HCT116 (cell line): ENCODE results near the gene GLYATL3. TPM values are rescaled to one million over a fixed set of nuclear protein-coding genes. Genes with fewer than 3 reads are reported as not detected.
A peak's percentile ranks its signal among the peaks of the same experiment; 100 is the strongest.

Experiments
- ATAC-seq: fragments of 200-7000 bp; cut with Tn5 transposase; 2 replicates; pipeline ENCODE4 v1.9.1; 2020; ENCODE audit warnings: mild to moderate bottlenecking, moderate library complexity
- BruUV-seq: library from RNA; stranded (reverse); fragments of 400-500 nt; replicated peaks from 2 replicates; lab custom pipeline; 2021; lab: Mats Ljungman, UMichigan
- CTCF ChIA-PET: fragments of 300-600 bp; sonication (Branson Sonifier 250); formaldehyde crosslinking; loops from one replicate; lab custom pipeline; 2021; ENCODE audit warnings: antibody characterized with exemption; lab: Charles Lee
- POLR2A ChIA-PET: fragments of 300-600, 350-600 bp; sonication (Branson Sonifier 250); formaldehyde crosslinking; loops from one replicate; lab custom pipeline; 2021; ENCODE audit warnings: antibody characterized with exemption; lab: Charles Lee
- RAD21 ChIA-PET, 2 experiments: fragments of 300-600 bp; sonication (Branson Sonifier 250); formaldehyde crosslinking; loops; one replicate each; lab custom pipeline; 2023; ENCODE audit warnings: low total read pairs in 2 of 2; ENCODE audit not compliant: uncharacterized antibody in 2 of 2, unreplicated experiment in 2 of 2, low non-redundant PET in 1 of 2; lab: Charles Lee
- DNase-seq: peaks from one replicate; pipeline ENCODE4 v3.0.0-alpha.2; 2010; ENCODE audit warnings: low read depth, low spot score
- H2AFZ ChIP-seq: fragments of 200-600 bp; shearing (Covaris generic), sonication (generic); 2 replicates; pipeline ENCODE4 v1.6.1; 2017; ENCODE audit warnings: low read depth, mixed run types, mixed read lengths, antibody characterized with exemption, low read length; ENCODE audit not compliant: poor library complexity, severe bottlenecking
- H3K27ac ChIP-seq: 2 replicates; pipeline ENCODE4 v1.5.1; 2012; ENCODE audit warnings: low read depth, low read length
- H3K27me3 ChIP-seq: fragments of 200-600 bp; sonication (generic); 2 replicates; pipeline ENCODE4 v1.6.1; 2016; ENCODE audit warnings: mixed run types, low read length, mixed read lengths; ENCODE audit not compliant: insufficient read depth
- H3K36me3 ChIP-seq, 2 experiments: fragments of 200-500 bp in 1 of 2; fragments of 200-600 bp in 1 of 2; sonication (Bioruptor generic) in 1 of 2; sonication (generic) in 1 of 2; 2 replicates each; pipeline versions ENCODE4 v1.5.1 to v1.6.1; 2014 to 2016; ENCODE audit warnings: low read length in 2 of 2, inconsistent platforms in 1 of 2, mixed read lengths in 1 of 2, mixed run types in 1 of 2; ENCODE audit not compliant: insufficient read depth in 2 of 2, control insufficient read depth in 1 of 2
- H3K4me1 ChIP-seq, 2 experiments: fragments of 200-600 bp in 1 of 2; sonication (generic) in 1 of 2; 2 replicates each; pipeline versions ENCODE4 v1.5.1 to v1.6.1; 2012 to 2017; ENCODE audit warnings: low read length in 2 of 2, inconsistent platforms in 1 of 2, mild to moderate bottlenecking in 1 of 2, mixed read lengths in 1 of 2, mixed run types in 1 of 2, moderate library complexity in 1 of 2; ENCODE audit not compliant: insufficient read depth in 2 of 2, control insufficient read depth in 1 of 2
- H3K4me2 ChIP-seq: fragments of 200-600 bp; sonication (generic); 2 replicates; pipeline ENCODE4 v1.6.1; 2017; ENCODE audit warnings: mixed run types, low read length, mixed read lengths
- H3K4me3 ChIP-seq, 2 experiments: fragments of 200-600 bp in 1 of 2; sonication (generic) in 1 of 2; replicated peaks in 1 of 2; 2 replicates each; pipeline ENCODE4 v1.5.1; 2011 to 2016; ENCODE audit warnings: low read length in 2 of 2, control low read depth in 1 of 2, low read depth in 1 of 2, mild to moderate bottlenecking in 1 of 2, mixed read lengths in 1 of 2, mixed run types in 1 of 2
- H3K79me2 ChIP-seq: fragments of 200-600 bp; sonication (generic); 2 replicates; pipeline ENCODE4 v1.6.1; 2017; ENCODE audit warnings: mild to moderate bottlenecking, mixed run types, low read length, moderate library complexity, mixed read lengths; ENCODE audit not compliant: insufficient read depth
- H3K9ac ChIP-seq: fragments of 200-600 bp; sonication (generic); 2 replicates; pipeline ENCODE4 v1.6.1; 2016; ENCODE audit warnings: low read length, mixed read lengths
- H3K9me2 ChIP-seq: fragments of 200-600 bp; sonication (generic), shearing (Covaris generic); 2 replicates; pipeline ENCODE4 v1.6.1; 2017; ENCODE audit warnings: mixed run types, mild to moderate bottlenecking, moderate library complexity; ENCODE audit not compliant: insufficient read depth
- H3K9me3 ChIP-seq, 2 experiments: fragments of 200-500 bp in 1 of 2; fragments of 200-600 bp in 1 of 2; sonication (Bioruptor generic) in 1 of 2; sonication (generic) in 1 of 2; 2 replicates each; pipeline ENCODE4 v1.6.1; 2014 to 2017; ENCODE audit warnings: low read length in 2 of 2, mixed read lengths in 2 of 2, inconsistent platforms in 1 of 2, low read depth in 1 of 2, mild to moderate bottlenecking in 1 of 2, mixed run types in 1 of 2, moderate library complexity in 1 of 2; ENCODE audit not compliant: control insufficient read depth in 1 of 2, insufficient read depth in 1 of 2
- H4K20me1 ChIP-seq: fragments of 200-600 bp; sonication (generic), shearing (Covaris generic); 2 replicates; pipeline ENCODE4 v1.6.1; 2017; ENCODE audit warnings: mixed run types, mild to moderate bottlenecking, moderate library complexity; ENCODE audit not compliant: insufficient read depth
- CBX3 ChIP-seq: IDR thresholded peaks from 2 replicates; pipeline ENCODE4 v1.6.1; 2012; ENCODE audit warnings: low read depth
- CEBPB ChIP-seq: IDR thresholded peaks from 2 replicates; pipeline ENCODE4 v1.6.1; 2012; ENCODE audit warnings: low read depth
- CTCF ChIP-seq, 3 experiments: fragments of 200-600 bp in 1 of 3; sonication (generic) in 1 of 3; IDR thresholded peaks in 2 of 3; conservative IDR thresholded peaks in 1 of 3; 2 replicates each; pipeline ENCODE4 v1.5.1; 2012 to 2017; ENCODE audit warnings: low read depth in 2 of 3, low read length in 2 of 3, antibody characterized with exemption in 1 of 3, borderline replicate concordance in 1 of 3, control low read depth in 1 of 3, mild to moderate bottlenecking in 1 of 3, mixed read lengths in 1 of 3, mixed run types in 1 of 3, moderate library complexity in 1 of 3; ENCODE audit not compliant: insufficient read depth in 1 of 3
- EZH2phosphoT487 ChIP-seq: fragments of 200-600 bp; IDR thresholded peaks from 2 replicates; pipeline ENCODE4 v1.6.1; 2018; ENCODE audit warnings: antibody characterized with exemption, borderline replicate concordance
- JUND ChIP-seq: IDR thresholded peaks from 2 replicates; pipeline ENCODE4 v1.6.1; 2012
- RAD21 ChIP-seq: IDR thresholded peaks from 2 replicates; pipeline ENCODE4 v1.6.1; 2012; ENCODE audit warnings: low read depth, mild to moderate bottlenecking
- YY1 ChIP-seq: IDR thresholded peaks from 2 replicates; pipeline ENCODE4 v1.6.1; 2011; ENCODE audit warnings: low read length, low read depth, moderate library complexity, mild to moderate bottlenecking; ENCODE audit not compliant: insufficient replicate concordance; ENCODE audit errors: extremely low read depth
- ZNF274 ChIP-seq: fragments of 200-500 bp; sonication (Bioruptor generic); IDR thresholded peaks from 2 replicates; pipeline ENCODE4 v1.6.1; 2014; ENCODE audit warnings: mild to moderate bottlenecking, low read depth, low read length, inconsistent platforms
- intact Hi-C: fragments of 100-400 bp; cut with micrococcal nuclease; formaldehyde crosslinking; loops from 2 replicates; pipeline ENCODE4 v1.10.0; 2022
- total RNA-seq: library from RNA; stranded (reverse); gene quantifications from one replicate; pipeline ENCODE4 v1.2.1, GENCODE V29; 2021; ENCODE audit not compliant: unreplicated experiment

Gene GLYATL3
- total RNA-seq, 1 experiment from 2014 or later: not detected

DNA sequence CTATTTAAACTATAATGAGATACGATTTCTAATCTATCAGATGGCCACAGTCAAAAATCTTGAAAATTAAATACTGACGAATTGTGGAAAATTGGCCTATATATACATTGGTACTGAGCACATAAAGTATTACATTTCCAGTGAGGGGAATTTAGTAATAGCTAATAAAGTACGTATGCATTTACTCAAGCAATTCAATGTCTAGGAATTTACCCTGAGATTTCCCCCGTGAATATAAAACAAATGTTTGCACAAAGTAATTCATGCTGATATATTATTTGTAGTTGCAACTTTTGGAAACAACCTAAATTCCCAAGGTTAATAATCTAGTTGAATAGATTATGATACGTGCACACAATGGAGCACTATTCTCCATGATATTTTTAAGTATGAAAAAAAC is 36.1 kb downstream of the GLYATL3 start:
- H2AFZ ChIP-seq: no peak overlapping the region
- no peak overlapping the region for H3K4me3 ChIP-seq
- no peaks in the 10 kb centered on the region for H3K36me3 ChIP-seq
- H3K27me3 ChIP-seq: no peaks in the 10 kb centered on the region
- H3K9me2 ChIP-seq: no peaks in the 10 kb centered on the region
- H3K9me3 ChIP-seq: no peaks in the 10 kb centered on the region
- H3K9ac ChIP-seq: no peak overlapping the region
- H3K27ac ChIP-seq: no peak overlapping the region
- ATAC-seq: no peak
- H3K79me2 ChIP-seq: no peaks in the 10 kb centered on the region
- no peak overlapping the region for H3K4me2 ChIP-seq
- TF ChIP-seq RAD21: no peak
- no peak for TF ChIP-seq YY1
- no peak for TF ChIP-seq EZH2phosphoT487
- TF ChIP-seq CBX3: no peak
- no peak for TF ChIP-seq ZNF274
- TF ChIP-seq JUND: no peak
- TF ChIP-seq, all 23 proteins: peak for 0
- intact Hi-C loops: no loop called here
- CTCF ChIA-PET: interaction anchor here (1.3 kb wide), 1 partner anchor 13 kb away, joined by 3 read pairs; no protein-coding TSS in a partner anchor
- H4K20me1 ChIP-seq: no peaks in the 10 kb centered on the region
- POLR2A ChIA-PET: no interaction called here
- RAD21 ChIA-PET: no interaction called here
- no TSS peak for BruUV-seq
- H3K4me1 ChIP-seq: peaks cover 4 to 10% of the 10 kb centered on the region in 2 experiments
- DNase-seq: no peak

DNA sequence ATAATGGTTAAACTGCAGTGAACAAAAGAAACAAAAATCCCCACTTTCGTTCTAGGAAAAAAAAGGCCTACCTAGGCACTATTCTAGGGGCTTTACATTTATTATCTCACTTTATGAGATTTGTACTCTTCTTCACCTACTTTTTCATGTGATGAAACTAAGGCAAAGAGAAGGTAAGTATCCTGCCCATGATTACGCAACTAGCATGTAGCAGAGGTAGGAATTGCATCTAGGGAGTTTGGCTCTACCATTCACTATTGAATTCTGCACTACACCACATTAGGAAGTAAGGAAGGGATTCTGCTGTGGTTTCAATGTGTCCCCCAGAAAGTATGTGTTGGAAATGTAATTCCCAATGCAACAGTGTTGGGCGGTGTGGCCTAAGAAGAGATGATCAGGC is 39.4 kb downstream of the GLYATL3 start:
- H3K9me3 ChIP-seq: no peaks in the 10 kb centered on the region
- peaks cover 20% of the 10 kb centered on the region in 2 experiments for H3K4me1 ChIP-seq
- no peaks in the 10 kb centered on the region for H3K79me2 ChIP-seq
- TF ChIP-seq CEBPB (peak; percentile 50; the same call in 1 of the 2 replicates), CTCF (IDR thresholded peaks at IDR 0.05 in 2 of 3, conservative IDR thresholded peaks at IDR 0.05 in 1 of 3; ENCODE audit: borderline replicate concordance in 1 of 3, insufficient read depth in 1 of 3, low read depth in 2 of 3, low read length in 2 of 3) (no peak)
- H3K36me3 ChIP-seq: no peaks in the 10 kb centered on the region
- H3K9me2 ChIP-seq: no peaks in the 10 kb centered on the region
- no peak overlapping the region for H3K27ac ChIP-seq
- no peak overlapping the region for H3K9ac ChIP-seq
- intact Hi-C loops: no loop called here
- H3K4me2 ChIP-seq: no peak overlapping the region
- RAD21 ChIA-PET: no interaction called here
- no peaks in the 10 kb centered on the region for H4K20me1 ChIP-seq
- H2AFZ ChIP-seq: no peak overlapping the region
- DNase-seq (no peak), ATAC-seq (no peak)
- POLR2A ChIA-PET: no interaction called here
- H3K27me3 ChIP-seq: no peaks in the 10 kb centered on the region
- BruUV-seq: no TSS peak
- CTCF ChIA-PET: no interaction called here
- no peak overlapping the region for H3K4me3 ChIP-seq
